Fibroblast of gingiva (primary cell): ENCODE data around the gene SAMD1.

Source experiments
- DNase-seq: peaks from one replicate; pipeline ENCODE4 v3.0.0-alpha.2; 2011; ENCODE audit warnings: low read depth

Gene SAMD1

DNA sequence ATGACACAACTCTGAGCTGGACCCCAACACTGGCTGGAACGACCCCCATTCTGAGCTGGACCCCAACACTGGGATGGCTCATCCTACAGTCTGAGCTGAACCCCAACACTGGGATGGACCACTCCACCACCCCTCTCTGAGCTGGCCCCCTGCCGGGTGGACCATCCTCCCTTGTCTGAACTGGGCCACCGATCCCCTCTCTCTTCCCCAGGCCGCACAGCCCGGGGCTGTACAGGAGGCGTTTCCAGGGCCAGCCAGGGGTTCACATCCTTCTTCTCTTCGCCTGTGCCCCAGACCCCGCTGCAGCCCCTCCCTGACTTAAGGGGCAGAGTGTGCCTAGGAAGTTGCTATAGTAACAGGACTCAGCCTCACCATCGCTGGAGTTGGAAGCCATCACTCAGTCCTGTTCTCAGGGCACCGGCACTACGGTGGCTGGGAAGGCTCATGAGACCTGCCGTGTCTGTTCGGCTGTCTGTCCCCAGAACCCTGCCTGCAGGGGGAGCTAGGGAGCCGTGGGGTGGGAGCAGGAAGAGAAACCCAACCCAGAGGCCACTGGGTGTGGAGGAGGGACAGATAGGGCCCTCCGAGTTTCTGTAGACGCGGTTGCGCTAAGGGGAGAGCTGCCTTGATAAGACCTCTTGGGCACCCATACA, 23.3 kb upstream of the SAMD1 start:
- no peak for DNase-seq

- DNase-seq = no peak
These were observed 22.3 kb upstream of the SAMD1 start for GRCh38 chr19:14112809-14113385.

DNA sequence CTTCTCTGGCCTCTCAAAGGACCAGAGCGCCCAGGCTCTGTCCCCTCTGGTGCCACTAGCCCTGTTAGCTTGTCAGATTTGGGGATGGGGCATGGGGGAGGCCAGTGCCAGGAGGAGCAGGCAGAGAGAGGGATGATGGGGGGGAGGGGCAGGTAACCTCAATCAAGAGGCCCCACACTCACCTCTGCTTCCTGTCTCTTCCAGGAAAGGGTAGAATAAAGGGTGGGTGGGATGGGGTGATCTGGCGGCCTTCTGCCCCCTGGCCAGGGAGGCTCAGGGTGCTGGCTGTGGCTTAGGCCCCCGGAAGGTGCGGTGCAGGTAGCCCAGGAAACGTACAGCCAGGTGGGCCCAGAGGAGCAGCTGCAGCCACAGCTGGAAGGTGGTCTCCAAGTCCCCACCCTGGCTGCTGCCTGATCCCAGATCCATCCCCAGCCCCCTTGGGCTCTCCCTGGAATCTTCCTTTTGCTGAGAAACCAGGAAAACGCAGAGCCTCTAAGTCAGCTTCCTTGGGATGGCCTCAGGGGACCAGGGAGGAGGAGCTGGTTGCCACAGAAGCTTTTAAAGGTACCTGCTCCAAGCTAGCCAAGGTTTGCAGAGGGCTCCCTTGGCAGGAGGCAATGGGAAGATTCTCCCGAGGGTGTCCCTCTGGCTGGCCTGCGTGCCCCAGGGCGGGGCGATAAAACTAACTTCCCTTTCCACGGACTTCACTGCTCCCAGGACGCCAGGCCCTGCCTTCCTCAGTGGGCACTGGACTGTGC, 21.7 kb upstream of the SAMD1 start:
- no peak for DNase-seq

- no peak for DNase-seq
These were observed 20.9 kb upstream of the SAMD1 start for GRCh38 chr19:14111486-14111885.

DNA sequence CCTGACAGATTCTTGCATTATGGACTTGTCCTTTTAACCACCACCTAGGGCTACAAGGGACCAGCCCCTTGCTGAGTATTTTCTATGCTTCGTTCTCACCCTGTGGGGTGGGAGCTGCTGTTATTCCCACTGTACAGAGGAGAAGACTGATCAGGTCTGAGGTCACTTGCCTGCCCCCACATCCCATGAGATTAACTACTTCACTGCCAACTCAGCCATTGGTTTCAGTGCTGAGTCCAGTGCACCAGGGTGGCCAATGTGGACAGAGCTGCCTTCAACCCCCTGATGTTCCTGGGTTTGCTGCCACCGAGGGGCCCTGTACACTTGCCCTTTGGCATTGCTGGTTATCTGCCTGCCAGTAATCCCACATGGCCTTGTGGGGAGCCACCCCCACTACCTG, 20.1 kb upstream of the SAMD1 start:
- no peak for DNase-seq

- no peak for DNase-seq
These were observed 17.3 kb upstream of the SAMD1 start for GRCh38 chr19:14107581-14108461.

- DNase-seq = no peak
These were observed 16.3 kb upstream of the SAMD1 start for GRCh38 chr19:14106840-14107239.

GRCh38 chr19:14105680-14106079, 15.1 kb upstream of the SAMD1 start:
- DNase-seq = no peak

DNA sequence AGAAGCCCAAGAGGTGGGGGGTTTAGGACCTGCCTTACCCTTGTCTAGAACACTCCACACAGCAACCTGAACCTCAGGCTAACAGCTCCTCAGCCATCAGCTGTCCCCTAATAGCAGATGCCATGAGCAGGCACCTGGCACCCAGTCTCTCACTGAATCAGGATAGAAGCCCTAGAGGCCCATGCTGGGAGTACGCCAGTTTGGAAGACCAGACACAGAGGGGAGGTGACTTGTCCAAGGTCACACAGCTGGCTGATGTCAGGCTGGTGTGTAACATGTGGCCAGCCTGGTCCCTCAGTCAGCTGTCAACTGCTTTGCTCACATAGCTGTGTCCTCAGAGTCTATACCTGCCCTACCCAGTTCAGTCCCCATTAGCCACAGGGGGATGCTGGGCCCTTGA, 12.8 kb upstream of the SAMD1 start:
- DNase-seq = no peak

DNA sequence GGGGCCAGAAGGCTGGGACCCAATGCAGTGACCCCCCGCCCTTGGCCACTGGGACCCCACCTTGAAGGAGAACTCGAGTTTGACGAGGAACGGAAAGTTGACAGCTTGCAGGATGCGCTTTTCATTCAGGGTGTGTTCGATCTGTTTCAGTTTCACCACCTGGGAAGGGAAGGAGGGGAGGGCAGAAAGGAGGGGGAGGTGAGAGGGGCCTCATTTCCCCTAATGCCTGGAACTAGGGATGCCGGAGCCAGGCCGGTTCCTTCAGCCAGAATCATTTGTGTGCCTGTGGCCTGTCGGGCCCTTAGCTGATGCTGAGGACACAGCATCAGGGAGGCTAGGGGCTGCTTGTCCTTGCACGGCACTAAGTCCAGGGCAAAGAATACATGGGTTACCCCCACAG, 12.2 kb upstream of the SAMD1 start:
- no peak for DNase-seq

GRCh38 chr19:14102102-14102696, 11.6 kb upstream of the SAMD1 start:
- DNase-seq = no peak

- no peak for DNase-seq
These were observed 10.5 kb upstream of the SAMD1 start for GRCh38 chr19:14101003-14101545.

DNA sequence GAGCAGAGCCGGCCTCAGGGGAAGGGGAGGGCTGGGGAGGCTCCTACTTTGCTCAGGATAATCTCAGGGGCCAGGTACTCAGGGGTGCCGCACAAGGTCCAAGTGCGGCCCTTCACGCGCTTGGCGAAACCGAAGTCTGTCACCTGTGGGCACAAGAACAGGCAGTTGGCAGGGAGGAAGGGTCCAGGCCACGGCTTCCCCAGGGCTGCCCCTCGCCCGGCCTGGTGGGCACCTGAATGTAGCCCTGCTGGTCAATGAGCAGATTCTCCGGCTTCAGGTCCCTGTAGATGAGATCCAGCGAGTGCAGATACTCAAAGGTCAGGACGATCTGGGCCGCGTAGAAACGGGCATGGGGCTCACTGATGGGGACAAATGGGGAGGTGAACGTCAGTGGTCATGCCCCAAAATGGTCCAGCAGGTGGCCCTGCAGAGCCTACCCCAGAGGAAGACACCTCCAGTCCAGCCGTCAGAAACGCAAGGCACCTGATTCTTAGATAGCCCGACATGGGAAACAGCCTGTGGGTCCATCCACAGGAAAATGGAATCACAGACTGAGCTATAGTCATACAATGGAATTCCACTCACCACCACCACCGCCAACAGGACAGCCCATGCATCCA, 7.1 kb upstream of the SAMD1 start:
- DNase-seq = no peak

DNA sequence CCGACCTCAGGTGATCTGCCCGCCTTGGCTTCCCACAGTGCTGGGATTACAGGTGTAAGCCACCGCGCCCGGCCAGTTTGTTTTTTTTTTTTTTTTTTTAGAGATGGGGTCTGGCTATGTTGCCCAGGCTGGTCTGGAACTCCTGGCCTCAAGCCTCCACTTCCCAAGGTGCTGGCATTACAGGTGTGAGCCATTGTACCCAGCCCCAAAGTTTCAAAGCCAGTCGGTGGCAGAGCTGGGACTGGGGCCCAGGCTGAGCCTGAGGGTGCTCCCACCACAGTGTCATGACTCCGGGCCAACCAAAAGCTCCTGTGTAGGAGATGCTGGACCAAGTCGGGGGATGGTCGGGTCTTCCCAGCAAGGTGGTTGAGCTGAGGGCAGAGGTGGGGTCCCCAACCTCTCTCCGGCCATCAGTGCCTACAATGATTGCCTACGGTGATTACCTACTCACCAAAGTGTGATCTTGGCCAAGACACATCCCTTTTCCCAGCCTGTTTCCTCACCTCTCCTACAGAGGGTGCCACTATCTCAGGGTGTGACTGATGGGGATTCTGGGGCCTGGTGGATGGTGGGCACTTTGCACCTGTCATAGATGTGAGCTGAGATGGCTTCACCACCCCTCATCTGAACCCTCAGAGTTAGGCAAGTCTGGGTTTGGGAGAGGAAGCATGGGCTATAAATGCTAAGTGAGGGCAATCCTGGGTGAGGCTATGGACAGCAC, 5.9 kb upstream of the SAMD1 start:
- no peak for DNase-seq

- no peak for DNase-seq
These were observed 4.3 kb upstream of the SAMD1 start for GRCh38 chr19:14094854-14095253.

GRCh38 chr19:14093117-14093823, 2.7 kb upstream of the SAMD1 start:
- no peak for DNase-seq

GRCh38 chr19:14091813-14092462, 1.4 kb upstream of the SAMD1 start:
- DNase-seq = no peak

DNA sequence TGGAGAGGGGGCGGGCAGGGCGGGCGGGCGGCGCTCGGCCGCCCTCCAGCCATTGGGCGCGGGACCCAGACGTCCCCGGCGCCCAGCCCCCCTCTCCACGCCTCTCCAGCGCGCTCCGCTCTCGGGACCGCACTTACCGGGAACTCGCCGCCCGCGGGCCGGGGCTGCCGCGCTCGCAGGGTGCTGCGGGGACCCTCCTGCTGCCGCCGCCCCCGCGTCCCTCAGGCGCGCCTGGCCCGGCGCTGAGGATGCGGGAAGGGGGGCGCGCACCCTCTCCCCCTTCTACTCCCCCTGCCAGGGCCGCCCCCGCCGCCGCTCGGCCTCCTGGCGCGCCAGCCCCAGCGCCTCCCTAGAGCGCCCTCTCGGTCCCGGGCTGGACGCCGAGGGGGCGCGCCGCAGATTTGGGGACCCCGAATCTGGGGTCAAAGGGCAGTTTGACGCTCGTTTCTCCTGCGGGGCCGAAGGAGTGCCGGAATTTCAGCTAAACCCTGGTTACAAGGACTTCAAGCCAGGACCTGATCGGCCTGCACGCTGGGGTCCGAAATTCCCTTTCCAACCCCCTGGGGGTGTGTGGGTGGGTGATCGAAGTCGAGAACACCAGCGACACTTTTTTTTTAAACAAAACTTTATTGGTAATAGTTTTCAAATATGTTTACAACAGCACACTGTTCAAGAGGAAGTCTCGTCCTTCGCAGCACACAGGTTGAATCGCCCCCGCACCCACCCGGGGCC, 696 bp upstream of the SAMD1 start:
- DNase-seq = peak; percentile 52
